ENCODE data around the gene KIF1B.
A peak's percentile ranks its signal among the peaks of the same experiment; 100 is the strongest.
"Not testable (repeated sequence)": the region's sequence is repeated elsewhere in the genome, so short reads cannot be mapped to it uniquely, and the experiment has no call there.

KIF1B gene

GRCh38 chr1:10421637-10422036 lies 211.3 kb downstream of the KIF1B start:
- no peaks in the 10 kb centered on the region for H3K79me2 ChIP-seq (ENCODE audit: control insufficient read depth, insufficient read depth, low read length, unreplicated experiment)
- peaks cover 22% of the 10 kb centered on the region for H3K36me3 ChIP-seq (ENCODE audit: insufficient read depth, low read length)
- H2AFZ ChIP-seq (ENCODE audit: low read length, unreplicated experiment): no peak overlapping the region
- no peak overlapping the region for H3K4me3 ChIP-seq (ENCODE audit: low read depth, low read length)
- no peaks in the 10 kb centered on the region for H3K27me3 ChIP-seq (ENCODE audit: insufficient read depth, low read length)
- no peaks in the 10 kb centered on the region for H3K4me1 ChIP-seq (ENCODE audit: control insufficient read depth, insufficient read depth, low read length, unreplicated experiment)
- no peak overlapping the region for H3K27ac ChIP-seq (ENCODE audit: low read depth, low read length)

GRCh38 chr1:10424034-10424433 lies 213.7 kb downstream of the KIF1B start:
- Histone ChIP-seq H3K27ac (ENCODE audit: low read depth, low read length) (no peak overlapping the region), H2AFZ (ENCODE audit: low read length, unreplicated experiment) (no peak overlapping the region), H3K4me3 (ENCODE audit: low read depth, low read length) (no peak overlapping the region), H3K79me2 (ENCODE audit: control insufficient read depth, insufficient read depth, low read length, unreplicated experiment) (no peaks in the 10 kb centered on the region), H3K36me3 (ENCODE audit: insufficient read depth, low read length) (0 out of 2 replicates have a peak, but pooled peaks cover 7% of the 10 kb centered on the region), H3K27me3 (ENCODE audit: insufficient read depth, low read length) (no peaks in the 10 kb centered on the region), H3K4me1 (ENCODE audit: control insufficient read depth, insufficient read depth, low read length, unreplicated experiment) (no peaks in the 10 kb centered on the region)

- Histone ChIP-seq H3K36me3 (ENCODE audit: insufficient read depth, low read length) (0 out of 2 replicates have a peak, but pooled peaks cover 2% of the 10 kb centered on the region), H2AFZ (ENCODE audit: low read length, unreplicated experiment) (no peak overlapping the region), H3K79me2 (ENCODE audit: control insufficient read depth, insufficient read depth, low read length, unreplicated experiment) (no peaks in the 10 kb centered on the region), H3K4me1 (ENCODE audit: control insufficient read depth, insufficient read depth, low read length, unreplicated experiment) (peaks cover 3% of the 10 kb centered on the region), H3K27ac (ENCODE audit: low read depth, low read length) (no peak overlapping the region), H3K4me3 (ENCODE audit: low read depth, low read length) (no peak overlapping the region), H3K27me3 (ENCODE audit: insufficient read depth, low read length) (no peaks in the 10 kb centered on the region)
Observed at GRCh38 chr1:10424651-10425050, 214.3 kb downstream of the KIF1B start.

- not testable (repeated sequence) for H3K4me3 ChIP-seq (ENCODE audit: low read depth, low read length); H3K27ac ChIP-seq (ENCODE audit: low read depth, low read length); H3K4me1 ChIP-seq (ENCODE audit: control insufficient read depth, insufficient read depth, low read length, unreplicated experiment); H3K79me2 ChIP-seq (ENCODE audit: control insufficient read depth, insufficient read depth, low read length, unreplicated experiment); H3K27me3 ChIP-seq (ENCODE audit: insufficient read depth, low read length); H2AFZ ChIP-seq (ENCODE audit: low read length, unreplicated experiment); H3K36me3 ChIP-seq (ENCODE audit: insufficient read depth, low read length)
Observed at GRCh38 chr1:10425826-10426534, 215.6 kb downstream of the KIF1B start.

GRCh38 chr1:10426535-10426848 lies 216.1 kb downstream of the KIF1B start:
- H2AFZ ChIP-seq (ENCODE audit: low read length, unreplicated experiment); H3K4me3 ChIP-seq (ENCODE audit: low read depth, low read length); H3K4me1 ChIP-seq (ENCODE audit: control insufficient read depth, insufficient read depth, low read length, unreplicated experiment); H3K27me3 ChIP-seq (ENCODE audit: insufficient read depth, low read length); H3K36me3 ChIP-seq (ENCODE audit: insufficient read depth, low read length); H3K79me2 ChIP-seq (ENCODE audit: control insufficient read depth, insufficient read depth, low read length, unreplicated experiment); H3K27ac ChIP-seq (ENCODE audit: low read depth, low read length): not testable (repeated sequence)

- no peak overlapping the region for H3K27ac ChIP-seq (ENCODE audit: low read depth, low read length)
- no peaks in the 10 kb centered on the region for H3K27me3 ChIP-seq (ENCODE audit: insufficient read depth, low read length)
- H2AFZ ChIP-seq (ENCODE audit: low read length, unreplicated experiment): no peak overlapping the region
- peaks cover 7% of the 10 kb centered on the region for H3K4me1 ChIP-seq (ENCODE audit: control insufficient read depth, insufficient read depth, low read length, unreplicated experiment)
- H3K4me3 ChIP-seq (ENCODE audit: low read depth, low read length): no peak overlapping the region
- no peaks in the 10 kb centered on the region for H3K36me3 ChIP-seq (ENCODE audit: insufficient read depth, low read length)
- H3K79me2 ChIP-seq (ENCODE audit: control insufficient read depth, insufficient read depth, low read length, unreplicated experiment): peaks cover 5% of the 10 kb centered on the region
Observed at GRCh38 chr1:10428984-10429383, 218.6 kb downstream of the KIF1B start.

GRCh38 chr1:10429868-10430215 lies 219.5 kb downstream of the KIF1B start:
- H3K4me1 ChIP-seq (ENCODE audit: control insufficient read depth, insufficient read depth, low read length, unreplicated experiment): peaks cover 7% of the 10 kb centered on the region
- peaks cover 5% of the 10 kb centered on the region for H3K79me2 ChIP-seq (ENCODE audit: control insufficient read depth, insufficient read depth, low read length, unreplicated experiment)
- peak overlapping the region; percentile 80; the same call in 1 of the 2 replicates for H3K27ac ChIP-seq (ENCODE audit: low read depth, low read length)
- H3K27me3 ChIP-seq (ENCODE audit: insufficient read depth, low read length): no peaks in the 10 kb centered on the region
- peak overlapping the region; percentile 94 for H2AFZ ChIP-seq (ENCODE audit: low read length, unreplicated experiment)
- H3K4me3 ChIP-seq (ENCODE audit: low read depth, low read length): peak overlapping the region; percentile 89
- no peaks in the 10 kb centered on the region for H3K36me3 ChIP-seq (ENCODE audit: insufficient read depth, low read length)

- peak within 1 kb of the TSS; percentile 80 for H3K27ac ChIP-seq (ENCODE audit: low read depth, low read length)
- H3K4me1 ChIP-seq (ENCODE audit: control insufficient read depth, insufficient read depth, low read length, unreplicated experiment): peaks cover 7% of the 10 kb centered on the region
- H3K4me3 ChIP-seq (ENCODE audit: low read depth, low read length): peak within 1 kb of the TSS; percentile 89
- no peaks in the 10 kb centered on the region for H3K27me3 ChIP-seq (ENCODE audit: insufficient read depth, low read length)
- H3K79me2 ChIP-seq (ENCODE audit: control insufficient read depth, insufficient read depth, low read length, unreplicated experiment): peaks cover 5% of the 10 kb centered on the region
- peak within 1 kb of the TSS; percentile 97 for H2AFZ ChIP-seq (ENCODE audit: low read length, unreplicated experiment)
- no peaks in the 10 kb centered on the region for H3K36me3 ChIP-seq (ENCODE audit: insufficient read depth, low read length)
Observed at GRCh38 chr1:10430216-10431069, 220.1 kb downstream of the KIF1B start, which contains the start of gene CENPS. TSS of gene CENPS (plus strand) at chr1:10430433. CDS start at chr1:10430518, 85 bp downstream.

Measured in ACC112 (cell line).